ENCODE results near the gene ZNF195.
"Not testable (repeated sequence)": the region's sequence is repeated elsewhere in the genome, so short reads cannot be mapped to it uniquely, and the experiment has no call there.

GRCh38 chr11:3406937-3407336 is 28.0 kb upstream of the ZNF195 start:
- TF ChIP-seq CTCF, POLR2A (IDR thresholded peaks at IDR 0.05): not testable (repeated sequence)

Data from thyroid gland (tissue), 4 donors.